Measurements from ENCODE around the gene TMEM82.

The TMEM82 gene

GRCh38 chr1:15749399-15750291, 7.3 kb downstream of the TMEM82 start:
- H3K9me2 ChIP-seq (ENCODE audit: low read depth, low read length), result no peaks in the 10 kb centered on the region
- no peak overlapping the region for H3K4me2 ChIP-seq (ENCODE audit: low read length)
- no peaks in the 10 kb centered on the region for H3K4me1 ChIP-seq (ENCODE audit: insufficient read depth, low read length, severe bottlenecking)
- H3K9ac ChIP-seq (ENCODE audit: low read length), result no peak overlapping the region
- H2AFZ ChIP-seq (ENCODE audit: low read length), result no peak overlapping the region
- peaks cover 3% of the 10 kb centered on the region; the same call in 1 of the 2 replicates for H3K27me3 ChIP-seq (ENCODE audit: insufficient read depth, low read length)
- H4K20me1 ChIP-seq (ENCODE audit: insufficient read depth, low read length), result no peaks in the 10 kb centered on the region
- H3K27ac ChIP-seq (ENCODE audit: low read depth, low read length, poor library complexity, severe bottlenecking), result no peak overlapping the region
- H3K4me3 ChIP-seq (ENCODE audit: low read depth, low read length, poor library complexity, severe bottlenecking), result no peak overlapping the region
- TF ChIP-seq CTCF (IDR thresholded peaks at IDR 0.05; ENCODE audit: low read length), result no peak
- TF ChIP-seq EZH2 (IDR thresholded peaks at IDR 0.05; ENCODE audit: borderline replicate concordance, low read length), result no peak
- no peaks in the 10 kb centered on the region for H3K36me3 ChIP-seq (ENCODE audit: insufficient read depth, low read length)
- H3F3A ChIP-seq (ENCODE audit: insufficient read depth, low read length), result no peaks in the 10 kb centered on the region
- H3K9me3 ChIP-seq (ENCODE audit: low read length), result no peaks in the 10 kb centered on the region
- no peaks in the 10 kb centered on the region for H3K79me2 ChIP-seq (ENCODE audit: insufficient read depth, low read length)

GRCh38 chr1:15750924-15751323, 8.6 kb downstream of the TMEM82 start:
- Histone ChIP-seq H3K27ac (ENCODE audit: low read depth, low read length, poor library complexity, severe bottlenecking) (no peak overlapping the region), H4K20me1 (ENCODE audit: insufficient read depth, low read length) (no peaks in the 10 kb centered on the region), H3K4me1 (ENCODE audit: insufficient read depth, low read length, severe bottlenecking) (no peaks in the 10 kb centered on the region), H3K4me2 (ENCODE audit: low read length) (no peak overlapping the region), H3K27me3 (ENCODE audit: insufficient read depth, low read length) (peaks cover 3% of the 10 kb centered on the region; the same call in 1 of the 2 replicates), H3K9me2 (ENCODE audit: low read depth, low read length) (no peaks in the 10 kb centered on the region), H3F3A (ENCODE audit: insufficient read depth, low read length) (no peaks in the 10 kb centered on the region), H3K36me3 (ENCODE audit: insufficient read depth, low read length) (no peaks in the 10 kb centered on the region), H3K4me3 (ENCODE audit: low read depth, low read length, poor library complexity, severe bottlenecking) (no peak overlapping the region), H3K9ac (ENCODE audit: low read length) (no peak overlapping the region), H3K9me3 (ENCODE audit: low read length) (no peaks in the 10 kb centered on the region), H2AFZ (ENCODE audit: low read length) (no peak overlapping the region), H3K79me2 (ENCODE audit: insufficient read depth, low read length) (no peaks in the 10 kb centered on the region)
- TF ChIP-seq EZH2 (IDR thresholded peaks at IDR 0.05; ENCODE audit: borderline replicate concordance, low read length), result no peak
- TF ChIP-seq CTCF (IDR thresholded peaks at IDR 0.05; ENCODE audit: low read length), result no peak

- Histone ChIP-seq H3K4me1 (ENCODE audit: insufficient read depth, low read length, severe bottlenecking) (no peaks in the 10 kb centered on the region), H4K20me1 (ENCODE audit: insufficient read depth, low read length) (no peaks in the 10 kb centered on the region)
Observed at GRCh38 chr1:15751717-15752116, 9.4 kb downstream of the TMEM82 start.

More at GRCh38 chr1:15751717-15752116, 9.4 kb downstream of the TMEM82 start:
- H3K4me3 ChIP-seq (ENCODE audit: low read depth, low read length, poor library complexity, severe bottlenecking), result no peak overlapping the region
- H3K9me3 ChIP-seq (ENCODE audit: low read length), result no peaks in the 10 kb centered on the region
- H3K9me2 ChIP-seq (ENCODE audit: low read depth, low read length), result no peaks in the 10 kb centered on the region
- no peak for TF ChIP-seq CTCF (IDR thresholded peaks at IDR 0.05; ENCODE audit: low read length)
- no peak for TF ChIP-seq EZH2 (IDR thresholded peaks at IDR 0.05; ENCODE audit: borderline replicate concordance, low read length)
- no peak overlapping the region for H3K9ac ChIP-seq (ENCODE audit: low read length)
- H2AFZ ChIP-seq (ENCODE audit: low read length), result no peak overlapping the region
- H3K4me2 ChIP-seq (ENCODE audit: low read length), result no peak overlapping the region
- H3K27ac ChIP-seq (ENCODE audit: low read depth, low read length, poor library complexity, severe bottlenecking), result no peak overlapping the region
- peaks cover 3% of the 10 kb centered on the region; the same call in 1 of the 2 replicates for H3K27me3 ChIP-seq (ENCODE audit: insufficient read depth, low read length)
- no peaks in the 10 kb centered on the region for H3K36me3 ChIP-seq (ENCODE audit: insufficient read depth, low read length)
- no peaks in the 10 kb centered on the region for H3F3A ChIP-seq (ENCODE audit: insufficient read depth, low read length)
- no peaks in the 10 kb centered on the region for H3K79me2 ChIP-seq (ENCODE audit: insufficient read depth, low read length)

Measured in OCI-LY1 (cell line).